ENCODE measurements around the gene ZNHIT6. TPM values are rescaled to one million over a fixed set of nuclear protein-coding genes. Genes with fewer than 3 reads are reported as not detected.
"Not testable (repeated sequence)": the region's sequence is repeated elsewhere in the genome, so short reads cannot be mapped to it uniquely, and the experiment has no call there.

Gene ZNHIT6
- total and polyA plus RNA-seq, 2 of the 8 experiments (the other 6 are each of a cell fraction or from before 2014, with no cell fraction given) = 5.9 to 17.2 TPM

DNA sequence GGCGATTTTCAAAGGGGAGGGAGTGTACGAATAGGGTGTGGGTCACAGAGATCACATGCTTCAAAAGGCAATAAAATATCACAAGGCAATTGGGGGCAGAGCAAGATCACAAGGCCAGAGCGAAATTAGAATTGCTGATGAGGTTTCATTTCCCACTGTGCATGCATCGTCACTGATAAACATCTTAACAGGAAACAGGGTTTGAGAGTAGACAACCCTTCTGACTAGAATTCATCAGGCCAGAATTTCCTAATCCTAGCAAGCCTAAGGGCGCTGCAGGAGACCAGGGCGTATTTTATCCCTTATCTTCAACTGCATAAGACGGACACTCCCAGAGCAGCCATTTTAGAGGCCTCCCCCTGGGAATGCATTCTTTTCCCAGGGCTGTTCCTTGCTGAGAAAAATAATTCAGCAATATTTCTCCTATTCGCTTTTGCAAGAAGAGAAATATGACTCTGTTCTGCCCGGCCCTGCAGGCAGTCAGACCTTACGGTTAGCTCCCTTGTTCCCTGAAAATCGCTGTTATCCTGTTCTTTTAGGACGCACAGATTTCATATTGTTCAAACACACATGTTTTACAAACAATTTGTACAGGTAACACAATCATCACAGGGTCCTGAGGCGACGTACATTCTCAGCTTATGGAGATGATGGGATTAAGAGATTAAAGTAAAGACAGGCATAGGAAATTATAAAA lies 6.3 kb upstream of the ZNHIT6 start:
- H4K91ac ChIP-seq (replicated peaks; ENCODE audit: insufficient read length, low read length); H2BK15ac ChIP-seq (ENCODE audit: low read length); FAIRE-seq; H3K9me3 ChIP-seq (ENCODE audit: insufficient read depth in 2 of 2, low read depth in 1 of 2, low read length in 1 of 2); H3K36me3 ChIP-seq (ENCODE audit: control insufficient read depth in 2 of 4, insufficient read depth in 4 of 4, low read length in 3 of 4); H2BK5ac ChIP-seq (ENCODE audit: low read depth, low read length); H2BK120ac ChIP-seq (replicated peaks; ENCODE audit: low read depth, low read length); H3K4me2 ChIP-seq (ENCODE audit: insufficient read depth in 1 of 2, low read depth in 2 of 2, low read length in 2 of 2); H2AFZ ChIP-seq (ENCODE audit: low read length); H4K8ac ChIP-seq (ENCODE audit: extremely low read depth, insufficient read depth, low read length); H4K20me1 ChIP-seq (replicated peaks in 1 of 2; ENCODE audit: control insufficient read depth in 1 of 2, insufficient read depth in 2 of 2, low read length in 2 of 2); H3K4me1 ChIP-seq (replicated peaks in 1 of 4; ENCODE audit: control insufficient read depth in 3 of 4, insufficient read depth in 4 of 4, low read length in 3 of 4); DNase-seq (ENCODE audit: low read depth in 1 of 2, low spot score in 2 of 2); H3K14ac ChIP-seq (ENCODE audit: insufficient read length); H3K4ac ChIP-seq (replicated peaks; ENCODE audit: insufficient read length, low read depth, low read length); H3K56ac ChIP-seq (replicated peaks; ENCODE audit: insufficient read length, low read depth, low read length); CTCF ChIA-PET (ENCODE audit: partially characterized antibody); H3K79me2 ChIP-seq (ENCODE audit: control insufficient read depth in 1 of 2, insufficient read depth in 2 of 2, low read length in 2 of 2); H3K9ac ChIP-seq (replicated peaks in 1 of 4; ENCODE audit: extremely low read depth in 1 of 4, low read depth in 3 of 4, low read length in 3 of 4); POLR2A ChIA-PET (ENCODE audit: partially characterized antibody); H2BK20ac ChIP-seq (ENCODE audit: low read length); H3K18ac ChIP-seq (ENCODE audit: extremely low read depth, low read length); H3K27ac ChIP-seq (ENCODE audit: low read depth, low read length); H3K27me3 ChIP-seq (replicated peaks in 1 of 4; ENCODE audit: control insufficient read depth in 3 of 4, extremely low read depth in 1 of 4, insufficient read depth in 3 of 4, low read length in 3 of 4); H2BK12ac ChIP-seq (ENCODE audit: low read depth, low read length); H3K79me1 ChIP-seq (ENCODE audit: low read depth, low read length); H4K5ac ChIP-seq (ENCODE audit: insufficient read length, low read depth, low read length); H2AK5ac ChIP-seq (ENCODE audit: low read depth, low read length); H3K23ac ChIP-seq (ENCODE audit: insufficient read length); H3K4me3 ChIP-seq (ENCODE audit: extremely low read depth in 1 of 4, insufficient read depth in 2 of 4, low read depth in 3 of 4, low read length in 4 of 4); H3K23me2 ChIP-seq (ENCODE audit: low read depth, low read length): not testable (repeated sequence)
- peak in 1 of 2 experiments; percentile 89; a peak in 1 of 3 replicates for TF ChIP-seq EP300 (IDR thresholded peaks at IDR 0.05; ENCODE audit: borderline replicate concordance in 1 of 2, low read depth in 2 of 2, low read length in 2 of 2)
- WGBS, 2 experiments (ENCODE audit: extremely low coverage in 1 of 2, insufficient coverage in 1 of 2, insufficient read length in 1 of 2, insufficient replicate concordance in 2 of 2, low coverage in 1 of 2, low lambda C conversion rate in 2 of 2, missing lambda C conversion rate in 1 of 2) = 91% methylated on average over 14 of the region's 14 CpGs; no CpG with 5 or more reads in 1 of the 2 experiments
